HCT116 (cell line): Measurements from ENCODE around the gene EPN1.

Experiments used
- EZH2 ChIP-seq: fragments of 200-600 bp; sonication (generic); IDR thresholded peaks from 2 replicates; pipeline ENCODE4 v1.6.1; 2017; ENCODE audit warnings: antibody characterized with exemption, mixed run types
- JUND ChIP-seq: IDR thresholded peaks from 2 replicates; pipeline ENCODE4 v1.6.1; 2012
- MAX ChIP-seq: IDR thresholded peaks from 2 replicates; pipeline ENCODE4 v1.6.1; 2012
- POLR2A ChIP-seq: IDR thresholded peaks from 2 replicates; pipeline ENCODE4 v1.7.0; 2011; ENCODE audit warnings: borderline replicate concordance; ENCODE audit not compliant: insufficient read depth, insufficient read length; ENCODE audit errors: extremely low read depth
- POLR2AphosphoS5 ChIP-seq: IDR thresholded peaks from 2 replicates; pipeline ENCODE4 v1.6.1; 2011; ENCODE audit warnings: mild to moderate bottlenecking, low read depth, low read length, moderate library complexity
- REST ChIP-seq: IDR thresholded peaks from 2 replicates; pipeline ENCODE4 v1.6.1; 2012; ENCODE audit warnings: low read depth
- TF ChIP-seq, protein P1 (sequence below), 3 experiments: fragments of 200-600 bp in 1 of 3; sonication (generic) in 1 of 3; IDR thresholded peaks in 2 of 3; conservative IDR thresholded peaks in 1 of 3; 2 replicates each; pipeline ENCODE4 v1.5.1; 2012 to 2017; ENCODE audit warnings: low read depth in 2 of 3, low read length in 2 of 3, antibody characterized with exemption in 1 of 3, borderline replicate concordance in 1 of 3, control low read depth in 1 of 3, mild to moderate bottlenecking in 1 of 3, mixed read lengths in 1 of 3, mixed run types in 1 of 3, moderate library complexity in 1 of 3; ENCODE audit not compliant: insufficient read depth in 1 of 3

DNA sequence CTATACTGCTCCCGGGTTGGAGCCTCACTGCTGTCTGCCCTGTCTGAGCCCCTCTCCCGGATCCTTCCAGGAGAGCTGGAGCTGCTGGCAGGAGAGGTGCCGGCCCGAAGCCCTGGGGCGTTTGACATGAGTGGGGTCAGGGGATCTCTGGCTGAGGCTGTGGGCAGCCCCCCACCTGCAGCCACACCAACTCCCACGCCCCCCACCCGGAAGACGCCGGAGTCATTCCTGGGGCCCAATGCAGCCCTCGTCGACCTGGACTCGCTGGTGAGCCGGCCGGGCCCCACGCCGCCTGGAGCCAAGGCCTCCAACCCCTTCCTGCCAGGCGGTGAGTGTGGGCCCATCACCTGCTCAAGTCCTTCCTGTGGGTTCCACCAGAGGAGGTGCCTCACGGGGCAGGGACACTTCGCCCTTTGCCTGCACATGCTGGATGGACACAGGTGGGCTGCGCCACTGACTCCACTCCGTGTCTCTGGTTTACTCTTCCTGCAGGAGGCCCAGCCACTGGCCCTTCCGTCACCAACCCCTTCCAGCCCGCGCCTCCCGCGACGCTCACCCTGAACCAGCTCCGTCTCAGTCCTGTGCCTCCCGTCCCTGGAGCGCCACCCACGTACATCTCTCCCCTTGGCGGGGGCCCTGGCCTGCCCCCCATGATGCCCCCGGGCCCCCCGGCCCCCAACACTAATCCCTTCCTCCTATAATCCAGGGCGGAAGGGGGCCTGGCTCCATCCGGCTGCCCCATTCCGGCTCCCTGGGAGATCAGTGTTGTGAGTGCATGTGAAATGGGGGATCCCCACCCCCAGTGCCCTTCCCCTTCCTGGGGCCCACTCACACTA lies 19.8 kb downstream of the EPN1 start:
- TF ChIP-seq EZH2 (no peak), JUND (no peak), POLR2A (no peak), MAX (no peak), POLR2AphosphoS5 (no peak), REST (no peak)
- TF ChIP-seq, protein P1, sequence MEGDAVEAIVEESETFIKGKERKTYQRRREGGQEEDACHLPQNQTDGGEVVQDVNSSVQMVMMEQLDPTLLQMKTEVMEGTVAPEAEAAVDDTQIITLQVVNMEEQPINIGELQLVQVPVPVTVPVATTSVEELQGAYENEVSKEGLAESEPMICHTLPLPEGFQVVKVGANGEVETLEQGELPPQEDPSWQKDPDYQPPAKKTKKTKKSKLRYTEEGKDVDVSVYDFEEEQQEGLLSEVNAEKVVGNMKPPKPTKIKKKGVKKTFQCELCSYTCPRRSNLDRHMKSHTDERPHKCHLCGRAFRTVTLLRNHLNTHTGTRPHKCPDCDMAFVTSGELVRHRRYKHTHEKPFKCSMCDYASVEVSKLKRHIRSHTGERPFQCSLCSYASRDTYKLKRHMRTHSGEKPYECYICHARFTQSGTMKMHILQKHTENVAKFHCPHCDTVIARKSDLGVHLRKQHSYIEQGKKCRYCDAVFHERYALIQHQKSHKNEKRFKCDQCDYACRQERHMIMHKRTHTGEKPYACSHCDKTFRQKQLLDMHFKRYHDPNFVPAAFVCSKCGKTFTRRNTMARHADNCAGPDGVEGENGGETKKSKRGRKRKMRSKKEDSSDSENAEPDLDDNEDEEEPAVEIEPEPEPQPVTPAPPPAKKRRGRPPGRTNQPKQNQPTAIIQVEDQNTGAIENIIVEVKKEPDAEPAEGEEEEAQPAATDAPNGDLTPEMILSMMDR (IDR thresholded peaks at IDR 0.05 in 2 of 3, conservative IDR thresholded peaks at IDR 0.05 in 1 of 3; ENCODE audit: borderline replicate concordance in 1 of 3, insufficient read depth in 1 of 3, low read depth in 2 of 3, low read length in 2 of 3), result no peak
